ENCODE data around the gene B4GALNT1.

The B4GALNT1 gene

GRCh38 chr12:57605811-57606311 is 27.1 kb downstream of the B4GALNT1 start:
- no peaks in the 10 kb centered on the region for H3K27me3 ChIP-seq (ENCODE audit: insufficient read depth, low read depth, severe bottlenecking)
- peaks cover 27% of the 10 kb centered on the region for H3K36me3 ChIP-seq
- H3K27ac ChIP-seq = no peak overlapping the region; the same call in 1 of the 2 replicates
- no peaks in the 10 kb centered on the region for H3K9me3 ChIP-seq (ENCODE audit: severe bottlenecking)
- no peak overlapping the region for H3K4me3 ChIP-seq (ENCODE audit: low read depth, low read length)
- DNase-seq = no peak
- TF ChIP-seq, protein P1, sequence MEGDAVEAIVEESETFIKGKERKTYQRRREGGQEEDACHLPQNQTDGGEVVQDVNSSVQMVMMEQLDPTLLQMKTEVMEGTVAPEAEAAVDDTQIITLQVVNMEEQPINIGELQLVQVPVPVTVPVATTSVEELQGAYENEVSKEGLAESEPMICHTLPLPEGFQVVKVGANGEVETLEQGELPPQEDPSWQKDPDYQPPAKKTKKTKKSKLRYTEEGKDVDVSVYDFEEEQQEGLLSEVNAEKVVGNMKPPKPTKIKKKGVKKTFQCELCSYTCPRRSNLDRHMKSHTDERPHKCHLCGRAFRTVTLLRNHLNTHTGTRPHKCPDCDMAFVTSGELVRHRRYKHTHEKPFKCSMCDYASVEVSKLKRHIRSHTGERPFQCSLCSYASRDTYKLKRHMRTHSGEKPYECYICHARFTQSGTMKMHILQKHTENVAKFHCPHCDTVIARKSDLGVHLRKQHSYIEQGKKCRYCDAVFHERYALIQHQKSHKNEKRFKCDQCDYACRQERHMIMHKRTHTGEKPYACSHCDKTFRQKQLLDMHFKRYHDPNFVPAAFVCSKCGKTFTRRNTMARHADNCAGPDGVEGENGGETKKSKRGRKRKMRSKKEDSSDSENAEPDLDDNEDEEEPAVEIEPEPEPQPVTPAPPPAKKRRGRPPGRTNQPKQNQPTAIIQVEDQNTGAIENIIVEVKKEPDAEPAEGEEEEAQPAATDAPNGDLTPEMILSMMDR (IDR thresholded peaks at IDR 0.05; ENCODE audit: low read depth, low read length) = no peak

DNA sequence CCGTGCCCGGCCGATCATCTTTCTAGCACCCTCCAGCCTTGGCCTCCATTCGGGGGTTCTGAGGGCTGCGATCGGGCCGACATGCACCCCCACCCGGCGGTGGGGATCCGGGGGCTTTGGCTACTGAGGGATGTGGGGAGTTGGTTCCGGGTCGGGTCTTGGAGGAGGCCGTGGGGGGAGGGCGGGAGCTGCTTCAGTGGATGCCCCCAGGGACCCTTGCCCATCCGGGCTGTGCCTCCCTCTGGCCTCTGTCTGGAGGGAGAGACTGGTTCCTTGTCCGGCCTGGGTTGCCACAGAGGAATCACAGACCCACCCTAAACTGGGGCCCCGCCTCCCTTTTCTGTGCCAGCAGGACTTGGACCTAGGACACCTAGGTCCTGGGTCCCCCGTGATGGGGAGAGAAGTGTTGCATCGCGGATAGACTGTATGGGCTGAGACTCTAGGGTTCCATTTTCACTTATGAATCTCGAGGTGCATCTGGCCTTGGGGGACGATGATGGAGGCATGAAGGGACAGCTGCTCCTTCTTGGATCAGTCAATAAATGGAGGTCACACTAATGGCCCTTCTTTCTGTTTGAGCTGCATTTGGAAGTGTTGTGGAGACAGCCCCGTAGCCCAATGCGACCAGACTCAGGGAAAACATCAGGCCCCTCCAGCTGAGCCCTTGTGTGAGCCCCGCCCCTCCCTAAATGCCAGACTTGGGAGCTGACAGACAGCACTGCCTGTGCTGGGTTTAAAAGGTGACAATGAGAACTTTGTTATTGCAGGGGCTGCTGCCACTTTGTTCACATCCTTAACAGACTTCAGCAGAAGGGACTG is 27.8 kb downstream of the B4GALNT1 start:
- Histone ChIP-seq H3K36me3 (peaks cover 34% of the 10 kb centered on the region), H3K9me3 (ENCODE audit: severe bottlenecking) (no peaks in the 10 kb centered on the region), H3K27me3 (ENCODE audit: insufficient read depth, low read depth, severe bottlenecking) (no peaks in the 10 kb centered on the region), H3K4me3 (ENCODE audit: low read depth, low read length) (peak overlapping the region; percentile 74), H3K27ac (peak overlapping the region; percentile 49)
- TF ChIP-seq, protein P1 (IDR thresholded peaks at IDR 0.05; ENCODE audit: low read depth, low read length) = no peak
- DNase-seq = no peak

- no peaks in the 10 kb centered on the region for H3K9me3 ChIP-seq (ENCODE audit: severe bottlenecking)
- H3K36me3 ChIP-seq = peaks cover 36% of the 10 kb centered on the region
- H3K4me3 ChIP-seq (ENCODE audit: low read depth, low read length) = peak within 1 kb of the TSS; percentile 74
- TF ChIP-seq, protein P1 (IDR thresholded peaks at IDR 0.05; ENCODE audit: low read depth, low read length) = no peak
- DNase-seq = peak; percentile 72
- no peaks in the 10 kb centered on the region for H3K27me3 ChIP-seq (ENCODE audit: insufficient read depth, low read depth, severe bottlenecking)
- H3K27ac ChIP-seq = peak within 1 kb of the TSS; percentile 77
Measured at GRCh38 chr12:57604454-57604991, 28.5 kb downstream of the B4GALNT1 start, which contains the start of gene DTX3. DTX3 (plus strand) TSS chr12:57604824; CDS start chr12:57606518, 1,694 bp downstream.

DNA sequence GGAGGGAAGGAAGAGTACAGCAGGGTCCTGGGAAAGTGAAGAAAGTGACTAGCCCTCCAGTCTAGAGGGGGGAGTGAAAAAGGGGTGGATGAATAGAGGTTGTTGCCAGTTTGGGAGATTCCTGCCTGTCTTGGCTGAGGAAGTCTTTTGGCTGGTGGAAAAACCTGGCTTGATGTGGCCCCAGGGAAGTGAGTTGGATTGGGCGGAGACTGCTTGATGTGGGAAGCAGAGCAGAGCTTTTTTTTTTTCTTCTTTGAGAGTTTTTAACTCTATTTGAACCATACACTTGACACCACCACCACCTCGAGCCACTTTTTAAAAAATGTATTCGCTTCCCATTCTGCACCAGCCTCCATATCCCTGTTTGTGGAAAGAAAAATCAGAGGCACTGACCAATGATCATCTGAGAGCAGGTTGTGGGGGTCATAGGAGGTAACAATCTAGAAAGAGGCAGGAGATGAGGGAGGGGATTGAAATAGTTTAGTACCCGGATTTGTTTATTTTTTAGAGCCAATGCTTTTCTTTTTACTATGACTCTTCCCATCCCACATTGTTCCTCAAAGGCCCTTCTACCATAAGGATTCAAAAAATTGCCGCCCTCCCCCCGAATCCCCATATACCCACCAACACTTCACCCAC is 29.1 kb downstream of the B4GALNT1 start:
- no peak for DNase-seq
- Histone ChIP-seq H3K27me3 (ENCODE audit: insufficient read depth, low read depth, severe bottlenecking) (no peaks in the 10 kb centered on the region), H3K36me3 (peaks cover 31% of the 10 kb centered on the region), H3K4me3 (ENCODE audit: low read depth, low read length) (peak overlapping the region; percentile 74), H3K9me3 (ENCODE audit: severe bottlenecking) (no peaks in the 10 kb centered on the region), H3K27ac (peak overlapping the region; percentile 77)
- TF ChIP-seq, protein P1 (IDR thresholded peaks at IDR 0.05; ENCODE audit: low read depth, low read length) = no peak

DNA sequence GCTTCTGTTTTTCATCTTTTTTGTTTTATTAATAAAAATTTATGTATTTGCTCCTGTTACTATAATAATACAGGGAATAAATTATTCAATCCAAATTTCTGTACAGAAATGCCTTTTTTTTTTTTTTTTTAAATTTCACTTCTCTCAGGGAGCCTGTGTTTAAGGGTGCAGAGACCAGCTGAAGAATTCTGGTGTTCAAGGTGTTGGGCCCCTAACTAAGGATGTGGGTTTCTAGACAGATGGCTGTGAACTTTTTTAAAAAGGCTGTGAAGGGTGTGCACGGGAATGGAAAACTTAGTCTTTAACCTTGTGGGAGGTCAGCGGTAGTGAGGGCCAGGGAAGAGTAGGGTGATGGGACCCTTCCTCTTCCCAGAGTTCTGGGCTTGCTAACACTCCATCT is 29.7 kb downstream of the B4GALNT1 start:
- Histone ChIP-seq H3K27me3 (ENCODE audit: insufficient read depth, low read depth, severe bottlenecking) (no peaks in the 10 kb centered on the region), H3K27ac (no peak overlapping the region)

More for the DNA sequence above, 29.7 kb downstream of the B4GALNT1 start:
- no peaks in the 10 kb centered on the region for H3K9me3 ChIP-seq (ENCODE audit: severe bottlenecking)
- TF ChIP-seq, protein P1 (IDR thresholded peaks at IDR 0.05; ENCODE audit: low read depth, low read length) = no peak
- DNase-seq = no peak
- H3K36me3 ChIP-seq = peaks cover 30% of the 10 kb centered on the region
- H3K4me3 ChIP-seq (ENCODE audit: low read depth, low read length) = no peak overlapping the region

Measured in WERI-Rb-1 (cell line).